OCI-LY1 (cell line): ENCODE data around the gene SERTAD4.
"Not testable (repeated sequence)": the region's sequence is repeated elsewhere in the genome, so short reads cannot be mapped to it uniquely, and the experiment has no call there.

Experiments used
- H2AFZ ChIP-seq: fragments of 200-600 bp; sonication (generic), shearing (Covaris generic); 2 replicates; pipeline ENCODE4 v1.6.0; 2014; ENCODE audit warnings: antibody characterized with exemption, mild to moderate bottlenecking, low read length
- H3F3A ChIP-seq: fragments of 200-600 bp; sonication (generic), shearing (Covaris generic); 2 replicates; pipeline ENCODE4 v1.6.0; 2014; ENCODE audit warnings: mild to moderate bottlenecking, antibody characterized with exemption, low read length, moderate library complexity; ENCODE audit not compliant: insufficient read depth
- H3K27ac ChIP-seq: fragments of 200-600 bp; sonication (generic); 2 replicates; pipeline ENCODE4 v1.5.1; 2014; ENCODE audit warnings: low read length, mixed run types, mild to moderate bottlenecking, low read depth; ENCODE audit not compliant: poor library complexity, severe bottlenecking
- H3K27me3 ChIP-seq: fragments of 200-600 bp; sonication (generic); 2 replicates; pipeline ENCODE4 v1.6.0; 2014; ENCODE audit warnings: antibody characterized with exemption, mild to moderate bottlenecking, low read length, moderate library complexity; ENCODE audit not compliant: insufficient read depth
- H3K36me3 ChIP-seq: fragments of 200-600 bp; sonication (generic); 2 replicates; pipeline ENCODE4 v1.6.1; 2014; ENCODE audit warnings: mild to moderate bottlenecking, antibody characterized with exemption, low read length, moderate library complexity, mixed read lengths; ENCODE audit not compliant: insufficient read depth
- H3K4me1 ChIP-seq: fragments of 200-600 bp; sonication (generic); 2 replicates; pipeline ENCODE4 v1.5.1; 2014; ENCODE audit warnings: mild to moderate bottlenecking, low read length, moderate library complexity; ENCODE audit not compliant: insufficient read depth, severe bottlenecking
- H3K4me2 ChIP-seq: fragments of 200-600 bp; sonication (generic), shearing (Covaris generic); 2 replicates; pipeline ENCODE4 v1.6.1; 2014; ENCODE audit warnings: low read length
- H3K4me3 ChIP-seq: fragments of 200-600 bp; sonication (generic); 2 replicates; pipeline ENCODE4 v1.5.1; 2014; ENCODE audit warnings: low read length, low read depth, mild to moderate bottlenecking, mixed read lengths; ENCODE audit not compliant: poor library complexity, severe bottlenecking
- H3K79me2 ChIP-seq: fragments of 200-600 bp; shearing (Covaris generic); 2 replicates; pipeline ENCODE4 v1.6.1; 2016; ENCODE audit warnings: mixed run types, low read length, mixed read lengths; ENCODE audit not compliant: insufficient read depth
- H3K9ac ChIP-seq: fragments of 200-600 bp; sonication (generic), shearing (Covaris generic); 2 replicates; pipeline ENCODE4 v1.6.1; 2014; ENCODE audit warnings: mild to moderate bottlenecking, low read length, mixed read lengths
- H3K9me2 ChIP-seq: fragments of 200-600 bp; sonication (generic), shearing (Covaris generic); 2 replicates; pipeline ENCODE4 v1.6.1; 2014; ENCODE audit warnings: low read depth, mild to moderate bottlenecking, low read length, mixed read lengths
- H3K9me3 ChIP-seq: fragments of 200-600 bp; shearing (Covaris generic); 2 replicates; pipeline ENCODE4 v1.6.1; 2014; ENCODE audit warnings: low read length, mixed read lengths
- H4K20me1 ChIP-seq: fragments of 200-600 bp; sonication (generic), shearing (Covaris generic); 2 replicates; pipeline ENCODE4 v1.6.0; 2016; ENCODE audit warnings: mild to moderate bottlenecking, low read length; ENCODE audit not compliant: insufficient read depth
- CTCF ChIP-seq: fragments of 200-600 bp; sonication (generic), shearing (Covaris generic); IDR thresholded peaks from 2 replicates; pipeline ENCODE4 v1.5.1; 2017; ENCODE audit warnings: mild to moderate bottlenecking, antibody characterized with exemption, low read length, moderate library complexity, mixed read lengths
- EZH2 ChIP-seq: fragments of 200-600 bp; sonication (generic), shearing (Covaris generic); IDR thresholded peaks from 2 replicates; pipeline ENCODE4 v1.8.0; 2017; ENCODE audit warnings: borderline replicate concordance, mixed run types, mild to moderate bottlenecking, antibody characterized with exemption, low read length, moderate library complexity, mixed read lengths

SERTAD4 gene

GRCh38 chr1:210232511-210233215 lies at the start of gene SERTAD4:
Gene SERTAD4 (plus strand): TSS chr1:210232796. CDS start chr1:210237961, 5,165 bp downstream.
- Histone ChIP-seq H4K20me1 (no peaks in the 10 kb centered on the region), H3K79me2 (no peaks in the 10 kb centered on the region), H3K4me1 (no peaks in the 10 kb centered on the region), H3K4me3 (no peak within 1 kb of the TSS), H2AFZ (no peak within 1 kb of the TSS), H3K27me3 (no peaks in the 10 kb centered on the region), H3F3A (no peaks in the 10 kb centered on the region), H3K9me2 (no peaks in the 10 kb centered on the region), H3K9ac (no peak within 1 kb of the TSS), H3K36me3 (no peaks in the 10 kb centered on the region), H3K4me2 (no peak within 1 kb of the TSS), H3K9me3 (no peaks in the 10 kb centered on the region), H3K27ac (no peak within 1 kb of the TSS)
- TF ChIP-seq CTCF (no peak), EZH2 (no peak)

- Histone ChIP-seq H3K4me1 (no peaks in the 10 kb centered on the region), H3K36me3 (no peaks in the 10 kb centered on the region), H2AFZ (no peak overlapping the region), H3K79me2 (no peaks in the 10 kb centered on the region), H3F3A (no peaks in the 10 kb centered on the region), H3K9me2 (no peaks in the 10 kb centered on the region), H3K27ac (no peak overlapping the region), H3K9me3 (no peaks in the 10 kb centered on the region), H3K9ac (no peak overlapping the region), H3K27me3 (no peaks in the 10 kb centered on the region), H3K4me3 (no peak overlapping the region), H4K20me1 (no peaks in the 10 kb centered on the region), H3K4me2 (no peak overlapping the region)
- no peak for TF ChIP-seq CTCF
- TF ChIP-seq EZH2: no peak
Measured at GRCh38 chr1:210185063-210185462, 47.5 kb upstream of the SERTAD4 start.

GRCh38 chr1:210187849-210188606 lies 44.6 kb upstream of the SERTAD4 start:
- H3K36me3 ChIP-seq, H3K4me3 ChIP-seq, H3K27ac ChIP-seq, H2AFZ ChIP-seq, H4K20me1 ChIP-seq, H3K4me1 ChIP-seq, H3K79me2 ChIP-seq, H3F3A ChIP-seq, H3K4me2 ChIP-seq, H3K9ac ChIP-seq, H3K27me3 ChIP-seq, H3K9me3 ChIP-seq, H3K9me2 ChIP-seq: not testable (repeated sequence)
